B cell (primary cell): ENCODE data around the gene GRAMD2B. TPM values are rescaled to one million over a fixed set of nuclear protein-coding genes. Genes with fewer than 3 reads are reported as not detected.

Source experiments
- ATAC-seq: fragments of 200-7000 bp; cut with Tn5 transposase; one replicate; pipeline ENCODE4 v1.10.0; 2021; ENCODE audit warnings: low read depth, mild to moderate bottlenecking, moderate number of reproducible peaks, moderate library complexity
- CTCF ChIA-PET: fragments of 350-600 bp; sonication (Branson Sonifier 250); formaldehyde crosslinking; loops from one replicate; lab custom pipeline; 2021; ENCODE audit warnings: antibody characterized with exemption, inconsistent platforms; lab: Charles Lee
- POLR2A ChIA-PET: fragments of 350-600 bp; sonication (Branson Sonifier 250); formaldehyde crosslinking; loops from one replicate; lab custom pipeline; 2021; ENCODE audit warnings: antibody characterized with exemption; lab: Charles Lee
- DNase-seq: peaks from one replicate; pipeline ENCODE4 v3.0.0; 2013
- H2AFZ ChIP-seq: 2 replicates; pipeline ENCODE4 v1.6.1; 2012; ENCODE audit warnings: mild to moderate bottlenecking, low read depth, low read length; ENCODE audit not compliant: insufficient read depth, poor library complexity, severe bottlenecking
- H3K27ac ChIP-seq, 2 donors: 1 replicate in 1 of 2; 2 replicates in 1 of 2; pipeline ENCODE4 v1.5.1; 2012 to 2013; ENCODE audit warnings: low read length in 2 of 2, mild to moderate bottlenecking in 2 of 2, moderate library complexity in 1 of 2
- H3K27me3 ChIP-seq, 4 experiments: fragments of 200-600 bp in 1 of 4; sonication (generic) in 1 of 4; replicated peaks in 1 of 4; 1 replicate in 2 of 4; 2 replicates in 2 of 4; pipeline versions ENCODE4 v1.6.1 to v1.7.0; 2013 to 2016; ENCODE audit warnings: low read length in 3 of 4, mild to moderate bottlenecking in 2 of 4, mixed read lengths in 1 of 4, moderate library complexity in 1 of 4; ENCODE audit not compliant: insufficient read depth in 4 of 4, control insufficient read depth in 3 of 4; ENCODE audit errors: control extremely low read depth in 1 of 4
- H3K36me3 ChIP-seq, 2 experiments: replicated peaks in 1 of 2; 1 replicate in 1 of 2; 2 replicates in 1 of 2; pipeline versions ENCODE4 v1.6.1 to v1.7.1; 2013; ENCODE audit warnings: low read length in 1 of 2; ENCODE audit not compliant: insufficient read depth in 2 of 2, control insufficient read depth in 1 of 2; ENCODE audit errors: control extremely low read depth in 1 of 2, extremely low read depth in 1 of 2
- H3K4me1 ChIP-seq, 2 donors: fragments of 200-600 bp in 1 of 2; sonication (generic) in 1 of 2; 1 replicate in 1 of 2; 2 replicates in 1 of 2; pipeline versions ENCODE4 v1.5.1 to v1.6.1; 2013 to 2017; ENCODE audit warnings: low read length in 2 of 2; ENCODE audit not compliant: control insufficient read depth in 2 of 2, insufficient read depth in 2 of 2
- H3K4me2 ChIP-seq: replicated peaks from 2 replicates; pipeline ENCODE3; 2012; ENCODE audit warnings: mild to moderate bottlenecking, low read depth, low read length; ENCODE audit not compliant: poor library complexity, severe bottlenecking
- H3K4me3 ChIP-seq, 5 experiments: fragments of 200-600 bp in 1 of 5; sonication (generic) in 1 of 5; 1 replicate in 3 of 5; 2 replicates in 2 of 5; pipeline versions ENCODE4 v1.5.1 to v1.7.0; 2011 to 2016; ENCODE audit warnings: low read length in 4 of 5, mild to moderate bottlenecking in 4 of 5, low read depth in 2 of 5, control low read depth in 1 of 5, moderate library complexity in 1 of 5; ENCODE audit not compliant: insufficient read depth in 1 of 5; ENCODE audit errors: control extremely low read depth in 1 of 5, extremely low read depth in 1 of 5
- H3K79me2 ChIP-seq: fragments of 200-600 bp; sonication (generic); one replicate; pipeline ENCODE4 v1.6.0; 2016; ENCODE audit warnings: low read length; ENCODE audit not compliant: control insufficient read depth, insufficient read depth
- H3K9ac ChIP-seq: fragments of 200-600 bp; sonication (generic); 2 replicates; pipeline ENCODE4 v1.6.1; 2017; ENCODE audit warnings: mild to moderate bottlenecking, low read length, moderate library complexity
- H3K9me3 ChIP-seq, 3 donors: one replicate each; pipeline versions ENCODE4 v1.6.1 to v1.7.1; 2013; ENCODE audit warnings: low read length in 2 of 3; ENCODE audit not compliant: control insufficient read depth in 2 of 3, insufficient read depth in 1 of 3; ENCODE audit errors: control extremely low read depth in 1 of 3
- H4K20me1 ChIP-seq: 2 replicates; pipeline ENCODE4 v1.6.0; 2012; ENCODE audit warnings: mild to moderate bottlenecking, low read length; ENCODE audit not compliant: insufficient read depth, control insufficient read depth, poor library complexity, severe bottlenecking
- H3K27ac Mint-ChIP-seq: one replicate; pipeline ENCODE4 v1.8.0; 2021; ENCODE audit warnings: mixed read lengths
- H3K27me3 Mint-ChIP-seq: one replicate; pipeline ENCODE4 v1.8.0; 2021; ENCODE audit warnings: mixed read lengths
- H3K4me1 Mint-ChIP-seq: one replicate; pipeline ENCODE4 v1.8.0; 2021; ENCODE audit warnings: mixed read lengths
- H3K4me3 Mint-ChIP-seq: one replicate; pipeline ENCODE4 v1.8.0; 2021; ENCODE audit warnings: mixed read lengths
- H3K9me3 Mint-ChIP-seq: one replicate; pipeline ENCODE4 v1.8.0; 2022; ENCODE audit warnings: mixed read lengths; ENCODE audit not compliant: insufficient read depth
- EZH2 ChIP-seq: IDR thresholded peaks from 2 replicates; pipeline ENCODE4 v1.6.1; 2012; ENCODE audit warnings: borderline replicate concordance, low read depth, mild to moderate bottlenecking, moderate library complexity, low read length; ENCODE audit not compliant: insufficient read depth, poor library complexity, severe bottlenecking
- WGBS: methylation state at CpG from one replicate; pipeline ENCODE4 v1.1.5; 2013; ENCODE audit warnings: missing lambda C conversion rate; ENCODE audit not compliant: insufficient coverage; 5-methylcytosine and 5-hydroxymethylcytosine counted together
- intact Hi-C: fragments of 100-400 bp; cut with micrococcal nuclease; formaldehyde crosslinking; loops from one replicate; pipeline ENCODE4 v1.10.0; 2022
- polyA plus RNA-seq: library from polyadenylated mRNA; depleted of rRNA; stranded (reverse); fragments of >200 nt; gene quantifications from 2 replicates; pipeline ENCODE4 v1.2.3, GENCODE V29; 2012
- total RNA-seq, 2 donors: library from RNA; stranded (reverse); fragments of 120-200 nt in 1 of 2; gene quantifications; 1 replicate in 1 of 2; 2 replicates in 1 of 2; pipeline versions ENCODE4 v1.2.3 to v1.2.4, GENCODE V29; 2013 to 2022
- TF ChIP-seq, protein P1 (sequence below): fragments of 200-600 bp; IDR thresholded peaks from one replicate; pipeline ENCODE4 v1.8.0; 2022; ENCODE audit warnings: antibody characterized with exemption, mild to moderate bottlenecking

The GRAMD2B gene
- total and polyA plus RNA-seq, 2 donors (not counting 1 experiment from before 2014, with no cell fraction given), result 0.86 to 3.6 TPM

DNA sequence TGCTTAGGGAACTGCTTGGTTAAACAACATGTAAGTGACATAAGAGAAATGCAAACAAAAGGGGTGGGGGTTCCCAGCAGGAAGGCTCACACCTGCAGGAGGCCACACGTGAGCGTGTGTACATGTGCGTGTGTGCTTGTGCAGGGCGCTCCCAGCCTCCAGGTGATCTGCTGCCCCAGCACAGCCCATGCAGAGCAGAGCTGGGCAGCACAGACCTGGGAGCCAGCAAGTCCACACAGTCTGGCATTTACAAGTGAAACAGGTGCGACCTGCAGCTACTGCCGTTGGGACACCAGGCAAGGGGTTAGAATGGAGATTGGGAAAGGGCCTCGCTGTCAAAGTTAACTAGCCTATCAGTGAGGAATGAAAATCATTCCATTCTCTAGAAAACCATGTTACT is 41.8 kb downstream of the GRAMD2B start:
- Histone ChIP-seq H3K9me3 (no peaks in the 10 kb centered on the region), H3K36me3 (peaks cover 0 to 2% of the 10 kb centered on the region in 2 experiments), H3K4me1 (peaks cover 12 to 16% of the 10 kb centered on the region in 2 donors), H3K9ac (no peak overlapping the region), H3K4me2 (no peak overlapping the region), H3K27ac (no peak overlapping the region), H3K27me3 (no peaks in the 10 kb centered on the region), H3K4me3 (no peak overlapping the region), H2AFZ (no peak overlapping the region), H4K20me1 (no peaks in the 10 kb centered on the region), H3K79me2 (no peaks in the 10 kb centered on the region)
- POLR2A ChIA-PET, result no interaction called here
- DNase-seq (no peak), ATAC-seq (no peak)
- TF ChIP-seq, protein P1, sequence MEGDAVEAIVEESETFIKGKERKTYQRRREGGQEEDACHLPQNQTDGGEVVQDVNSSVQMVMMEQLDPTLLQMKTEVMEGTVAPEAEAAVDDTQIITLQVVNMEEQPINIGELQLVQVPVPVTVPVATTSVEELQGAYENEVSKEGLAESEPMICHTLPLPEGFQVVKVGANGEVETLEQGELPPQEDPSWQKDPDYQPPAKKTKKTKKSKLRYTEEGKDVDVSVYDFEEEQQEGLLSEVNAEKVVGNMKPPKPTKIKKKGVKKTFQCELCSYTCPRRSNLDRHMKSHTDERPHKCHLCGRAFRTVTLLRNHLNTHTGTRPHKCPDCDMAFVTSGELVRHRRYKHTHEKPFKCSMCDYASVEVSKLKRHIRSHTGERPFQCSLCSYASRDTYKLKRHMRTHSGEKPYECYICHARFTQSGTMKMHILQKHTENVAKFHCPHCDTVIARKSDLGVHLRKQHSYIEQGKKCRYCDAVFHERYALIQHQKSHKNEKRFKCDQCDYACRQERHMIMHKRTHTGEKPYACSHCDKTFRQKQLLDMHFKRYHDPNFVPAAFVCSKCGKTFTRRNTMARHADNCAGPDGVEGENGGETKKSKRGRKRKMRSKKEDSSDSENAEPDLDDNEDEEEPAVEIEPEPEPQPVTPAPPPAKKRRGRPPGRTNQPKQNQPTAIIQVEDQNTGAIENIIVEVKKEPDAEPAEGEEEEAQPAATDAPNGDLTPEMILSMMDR, result no peak
- TF ChIP-seq EZH2, result no peak
- Mint-ChIP-seq H3K4me1 (peaks cover 16% of the 10 kb centered on the region), H3K9me3 (no peaks in the 10 kb centered on the region), H3K4me3 (no peak overlapping the region), H3K27ac (no peak overlapping the region), H3K27me3 (no peaks in the 10 kb centered on the region)
- CTCF ChIA-PET, result no interaction called here
- 88% methylated on average over 4 of the region's 7 CpGs for WGBS
- intact Hi-C loops, result no loop called here

DNA sequence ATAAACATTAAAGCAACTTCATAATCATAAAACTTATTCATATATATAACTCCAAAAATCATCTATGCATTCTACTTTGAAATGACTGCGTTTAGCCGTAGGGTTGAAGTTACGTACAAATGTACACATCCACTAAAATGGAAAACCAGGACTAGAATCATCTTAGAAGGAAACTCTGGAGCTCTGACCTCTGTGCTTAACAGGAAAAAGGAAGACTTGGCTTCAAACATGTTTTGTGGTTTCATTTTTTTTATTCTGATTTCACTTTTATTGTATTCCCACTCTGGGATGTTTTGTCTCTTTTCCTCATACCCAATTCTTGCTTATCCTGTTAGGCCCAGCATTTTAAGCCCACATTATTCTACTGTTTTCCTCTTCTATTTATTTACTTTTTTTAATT is 44.9 kb downstream of the GRAMD2B start:
- ChIA-PET CTCF (no interaction called here), POLR2A (no interaction called here)
- no peaks in the 10 kb centered on the region for H3K9me3 ChIP-seq
- Mint-ChIP-seq H3K4me3 (no peak overlapping the region), H3K4me1 (peaks cover under 1% of the 10 kb centered on the region), H3K9me3 (no peaks in the 10 kb centered on the region), H3K27ac (no peak overlapping the region), H3K27me3 (no peaks in the 10 kb centered on the region)
- no peak overlapping the region for H2AFZ ChIP-seq
- TF ChIP-seq, protein P1, result no peak
- TF ChIP-seq EZH2, result no peak
- ATAC-seq, result no peak
- H3K27ac ChIP-seq, result no peak overlapping the region
- 100% methylated on average over 3 of the region's 3 CpGs for WGBS
- peaks cover 0 to 3% of the 10 kb centered on the region in 2 experiments for H3K36me3 ChIP-seq
- no peak for DNase-seq
- no peak overlapping the region for H3K9ac ChIP-seq
- H3K4me3 ChIP-seq, result no peak overlapping the region
- no peaks in the 10 kb centered on the region for H3K79me2 ChIP-seq
- H4K20me1 ChIP-seq, result no peaks in the 10 kb centered on the region
- intact Hi-C loops, result no loop called here
- no peaks in the 10 kb centered on the region for H3K27me3 ChIP-seq
- no peaks in the 10 kb centered on the region for H3K4me1 ChIP-seq
- no peak overlapping the region for H3K4me2 ChIP-seq
